NCI-H1930 (cell line): Measurements from ENCODE around the gene GABBR2.

ENCODE experiments used
- DNase-seq, 2 experiments: peaks; one replicate each; lab custom pipeline; 2025; lab: John Stamatoyannopoulos, UW

GABBR2 gene

GRCh38 chr9:98255578-98256296, 453.0 kb downstream of the GABBR2 start, which contains the start of gene TBC1D2:
Gene TBC1D2 (minus strand): TSS chr9:98255649. CDS start chr9:98255541, 108 bp downstream.
- DNase-seq = peak; percentile 82 to 92

- DNase-seq = no peak
These were observed 453.6 kb downstream of the GABBR2 start for GRCh38 chr9:98255061-98255577.

GRCh38 chr9:98254228-98255060, 454.3 kb downstream of the GABBR2 start:
- DNase-seq = no peak

GRCh38 chr9:98253565-98253964, 455.2 kb downstream of the GABBR2 start:
- no peak for DNase-seq

GRCh38 chr9:98251551-98251950, 457.2 kb downstream of the GABBR2 start:
- DNase-seq = no peak

GRCh38 chr9:98249771-98250170, 459.0 kb downstream of the GABBR2 start:
- DNase-seq = no peak

- no peak for DNase-seq
These were observed 459.8 kb downstream of the GABBR2 start for GRCh38 chr9:98248737-98249474.

GRCh38 chr9:98247831-98248657, 460.7 kb downstream of the GABBR2 start:
- DNase-seq = no peak

GRCh38 chr9:98242426-98242825, 466.3 kb downstream of the GABBR2 start:
- no peak for DNase-seq

- no peak for DNase-seq
These were observed 467.1 kb downstream of the GABBR2 start for GRCh38 chr9:98241357-98242300.

GRCh38 chr9:98240475-98240874, 468.3 kb downstream of the GABBR2 start:
- no peak for DNase-seq
